CD4-positive, alpha-beta T cell treated with Interleukin-10 for 1 hour (primary cell): ENCODE data around the gene BMPR2.
"Not testable (repeated sequence)": the region's sequence is repeated elsewhere in the genome, so short reads cannot be mapped to it uniquely, and the experiment has no call there.

Experiments
- DNase-seq: peaks from one replicate; pipeline ENCODE4 v3.0.0-alpha.2; 2020

BMPR2 gene

DNA sequence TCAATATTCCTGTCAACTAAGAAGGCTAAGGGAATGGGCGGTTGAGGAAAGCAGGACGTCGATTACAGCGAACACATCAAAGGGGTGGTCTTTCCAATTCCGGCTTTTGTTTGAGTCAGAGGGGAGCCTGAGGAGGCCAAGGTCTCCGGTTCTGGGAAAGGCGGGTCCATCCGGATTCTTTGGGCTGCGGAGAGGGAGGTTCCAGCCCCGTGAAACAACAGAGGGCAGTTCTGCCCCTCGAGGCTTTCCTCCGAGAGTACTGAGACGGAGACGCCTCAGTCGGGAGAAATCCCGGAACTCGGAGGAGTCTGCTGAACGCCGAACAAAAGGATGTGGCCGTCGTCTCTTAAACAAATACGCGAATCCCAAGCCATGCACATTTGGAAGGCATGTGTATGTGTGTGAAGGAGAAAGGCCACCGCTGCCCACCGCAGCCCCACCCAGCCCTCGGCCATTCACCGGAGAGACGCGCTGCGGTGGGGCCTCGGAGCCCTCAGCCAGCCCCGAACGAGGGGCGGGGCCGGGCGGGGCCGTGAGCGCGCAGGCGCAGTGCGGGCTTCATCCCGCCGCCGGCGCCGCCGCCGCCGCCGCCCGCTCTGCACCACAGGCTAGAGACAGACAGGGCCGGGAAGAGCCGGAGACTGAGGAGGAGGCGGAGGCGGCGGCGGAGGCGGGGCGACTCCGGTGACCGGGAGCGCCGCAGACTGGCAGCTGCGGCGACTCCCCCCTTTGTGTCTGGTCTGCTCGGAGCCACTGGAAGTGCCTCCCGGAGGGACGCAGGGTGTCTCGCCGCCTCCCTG, at the start of gene BMPR2:
Gene BMPR2, plus strand, starts transcription at position 719 of the 800 bp plus-strand sequence. CDS start 1,148 bp downstream, outside the sequence.
- peak; percentile 87 for DNase-seq

DNA sequence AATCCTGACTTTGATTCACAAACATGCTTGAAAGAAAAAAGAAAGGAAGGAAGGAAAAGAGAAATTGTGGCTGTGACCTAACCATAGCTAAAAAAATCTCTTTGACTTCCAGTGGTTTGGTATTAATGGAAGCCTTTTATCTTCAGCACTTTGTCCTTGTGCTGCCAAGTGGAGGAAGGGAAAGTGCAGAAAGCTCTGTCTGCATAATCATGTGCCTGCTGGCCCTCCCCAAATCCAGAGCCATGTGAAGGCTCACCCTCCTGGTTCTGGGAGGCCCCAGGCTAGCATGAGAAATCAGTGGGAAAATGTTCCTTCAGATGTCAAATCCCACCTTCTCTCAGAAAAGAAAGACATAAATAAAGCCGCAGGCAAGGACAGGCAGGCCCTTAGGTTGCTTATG, 48.3 kb upstream of the BMPR2 start:
- no peak for DNase-seq

DNA sequence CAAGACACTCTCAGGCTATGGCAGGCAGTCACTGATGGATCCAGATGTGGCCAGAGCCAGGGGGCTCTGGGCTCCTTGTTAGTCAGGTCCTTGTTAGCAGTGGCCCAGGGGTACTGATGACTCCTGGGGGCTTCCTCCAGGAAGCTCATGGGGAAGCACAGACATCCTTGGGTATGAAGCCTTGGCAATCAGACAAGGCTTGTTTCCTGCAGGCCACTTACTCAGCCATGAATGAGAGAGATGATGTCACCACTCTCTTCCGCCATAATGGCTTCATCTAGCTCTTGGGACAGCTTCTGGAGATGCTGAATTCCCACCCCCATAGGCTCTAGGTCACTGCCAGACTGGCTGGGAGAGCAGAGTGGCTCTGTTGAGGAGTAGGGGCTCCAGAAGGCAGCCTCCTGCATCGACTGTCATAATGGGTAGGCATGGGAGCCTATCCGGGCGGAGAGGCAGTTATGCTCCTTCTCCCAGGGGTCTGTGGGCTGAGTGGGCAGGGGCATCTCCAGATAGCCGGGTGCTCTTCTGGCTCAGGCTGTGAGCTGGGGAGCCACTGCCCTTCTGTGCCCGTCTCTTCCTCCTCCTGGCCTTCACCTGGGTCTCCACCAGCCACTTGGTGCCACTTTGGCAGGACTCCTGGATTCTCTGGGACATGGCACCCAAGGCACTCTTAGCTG, 40.2 kb upstream of the BMPR2 start:
- DNase-seq: no peak

DNA sequence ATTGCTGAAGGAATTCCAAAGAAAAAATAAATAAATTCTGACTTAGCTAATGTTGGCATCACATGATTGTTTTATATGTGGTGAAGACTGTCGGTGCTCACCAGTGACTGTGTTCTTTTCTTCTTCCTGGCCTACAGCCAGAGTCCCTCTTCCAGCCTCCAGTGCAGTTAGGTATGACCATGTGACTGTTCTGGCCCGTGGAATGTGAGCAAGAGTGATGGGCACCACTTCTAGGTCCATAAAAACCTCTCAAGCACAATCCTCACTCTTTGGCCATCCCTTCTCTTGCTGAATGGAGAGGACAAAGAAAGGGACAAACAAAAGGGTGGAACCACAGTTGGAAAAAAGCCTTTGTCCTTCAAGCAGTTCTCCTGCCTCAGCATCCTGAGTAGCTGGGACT, 39.0 kb upstream of the BMPR2 start:
- DNase-seq: no peak

DNA sequence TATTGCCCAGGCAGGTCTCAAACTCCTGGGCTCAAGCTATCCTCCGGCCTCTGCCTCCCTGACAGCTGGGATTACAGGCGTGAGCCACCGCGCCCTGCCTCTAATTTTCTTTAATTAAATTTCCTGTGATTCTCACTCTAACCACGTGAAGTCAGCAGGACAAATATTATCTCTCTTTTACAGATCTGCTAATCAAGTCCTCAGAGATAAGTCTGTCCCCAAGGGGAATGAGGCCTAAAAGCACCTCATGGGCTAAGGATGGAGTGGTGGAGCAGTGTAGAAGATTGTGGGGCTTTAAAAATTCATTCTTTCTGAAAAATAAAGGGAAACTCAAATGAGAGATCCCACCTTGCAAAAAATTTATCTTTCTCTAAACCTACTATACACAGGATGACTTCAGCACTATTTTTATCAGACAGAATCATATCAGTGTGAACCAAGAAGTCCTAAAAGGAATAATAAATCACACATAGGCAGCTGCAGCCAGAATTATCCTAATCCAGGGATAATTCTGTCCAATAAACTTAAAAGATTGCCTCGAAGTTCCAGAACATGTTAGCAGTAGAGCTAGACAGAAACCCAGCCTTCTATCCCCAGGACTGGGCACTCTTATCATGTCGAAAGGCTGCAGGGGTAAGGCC, 38.3 kb upstream of the BMPR2 start:
- DNase-seq: no peak

DNA sequence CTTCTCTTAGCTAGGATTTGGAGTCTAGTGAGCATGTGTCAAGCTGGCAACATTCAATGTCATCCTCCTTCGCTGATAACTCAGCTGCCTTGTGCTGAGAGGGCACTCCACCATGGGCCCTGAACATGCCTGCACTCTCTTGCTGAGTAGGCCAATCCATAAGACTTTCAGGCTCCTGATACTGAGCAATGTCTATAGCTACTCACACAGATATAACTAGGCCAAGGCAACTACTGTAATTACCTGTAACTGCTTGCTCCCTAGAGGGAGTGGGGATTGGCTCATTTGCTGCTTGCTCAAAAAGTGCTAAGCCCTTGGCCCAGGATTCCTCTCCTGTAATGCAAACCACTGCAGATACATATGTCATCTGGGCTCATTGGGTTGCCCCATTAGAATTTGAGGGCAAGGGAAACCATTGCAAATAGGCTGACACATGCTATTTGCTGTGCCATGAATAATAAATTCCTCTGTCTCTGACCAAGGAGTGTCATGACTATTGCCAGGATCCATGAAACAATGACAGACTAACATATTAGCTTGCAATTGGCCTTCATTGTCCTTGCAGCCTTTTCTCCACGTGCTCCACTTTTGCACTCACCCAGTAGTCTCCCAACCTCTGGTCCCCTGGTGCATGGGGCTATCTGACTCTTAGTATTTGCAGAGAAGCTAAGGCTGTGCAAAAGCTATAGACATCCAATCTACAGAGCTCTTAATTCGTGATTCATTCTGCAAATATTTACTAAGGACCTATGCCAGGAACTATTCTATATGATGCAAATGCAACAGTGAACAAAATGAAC, 36.9 kb upstream of the BMPR2 start:
- DNase-seq: no peak

DNA sequence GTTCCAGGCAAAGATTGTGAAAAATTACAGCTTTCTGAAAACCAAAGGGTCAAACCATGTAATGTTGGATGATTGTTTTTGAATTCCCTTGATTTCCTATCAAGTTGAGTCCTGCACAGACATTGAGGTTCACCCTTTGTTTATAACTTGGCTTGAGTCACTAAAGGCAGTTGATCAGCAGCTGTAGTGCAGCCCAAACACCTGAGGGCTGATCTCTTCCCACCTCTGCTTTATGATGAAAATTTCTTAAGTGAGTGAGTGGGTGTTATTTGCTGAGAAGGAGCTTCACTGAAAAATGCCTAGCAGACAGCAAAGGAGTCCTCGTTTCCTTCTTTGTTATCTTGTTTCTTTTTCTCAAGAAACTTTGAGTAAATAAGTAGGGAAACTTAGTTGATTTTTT, 31.9 kb upstream of the BMPR2 start:
- no peak for DNase-seq

DNA sequence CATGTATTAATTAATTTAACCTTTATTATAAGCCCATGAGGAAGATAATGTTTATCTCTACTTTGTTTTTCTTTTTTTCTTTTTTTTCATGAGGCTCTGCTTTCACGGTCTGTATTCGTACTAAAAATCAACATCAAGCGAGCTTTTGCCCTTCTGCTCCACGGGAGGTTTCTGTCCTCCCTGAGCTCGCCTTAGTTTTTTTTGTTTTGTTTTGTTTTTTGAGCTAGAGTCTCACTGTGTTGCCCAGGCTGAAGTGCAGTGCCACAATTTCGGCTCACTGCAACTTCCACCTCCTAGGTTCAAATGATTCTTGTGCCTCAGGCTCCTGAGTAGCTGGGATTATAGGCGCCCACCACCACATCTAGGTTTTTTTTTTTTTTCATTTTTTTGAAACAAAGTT, 29.9 kb upstream of the BMPR2 start:
- no peak for DNase-seq

DNA sequence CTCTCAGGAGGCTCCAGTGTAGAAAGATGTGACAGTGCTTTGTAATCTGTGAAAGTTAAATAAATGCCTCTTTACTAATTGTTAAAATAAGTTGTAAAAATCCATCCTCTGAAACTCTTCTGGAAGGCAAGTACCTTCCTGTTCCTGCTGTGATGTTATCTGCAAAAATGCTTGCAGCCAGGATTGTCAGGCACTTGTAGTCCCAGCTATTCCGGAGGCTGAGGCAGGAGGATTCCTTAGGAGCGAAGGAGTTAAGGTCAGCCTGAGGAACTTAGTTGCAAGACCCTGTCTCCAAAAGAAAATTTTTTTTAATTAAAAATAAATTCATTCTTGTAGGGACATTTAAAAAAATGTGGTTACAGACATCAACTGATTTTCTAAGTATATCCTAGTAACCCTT, 22.7 kb upstream of the BMPR2 start:
- no peak for DNase-seq

DNA sequence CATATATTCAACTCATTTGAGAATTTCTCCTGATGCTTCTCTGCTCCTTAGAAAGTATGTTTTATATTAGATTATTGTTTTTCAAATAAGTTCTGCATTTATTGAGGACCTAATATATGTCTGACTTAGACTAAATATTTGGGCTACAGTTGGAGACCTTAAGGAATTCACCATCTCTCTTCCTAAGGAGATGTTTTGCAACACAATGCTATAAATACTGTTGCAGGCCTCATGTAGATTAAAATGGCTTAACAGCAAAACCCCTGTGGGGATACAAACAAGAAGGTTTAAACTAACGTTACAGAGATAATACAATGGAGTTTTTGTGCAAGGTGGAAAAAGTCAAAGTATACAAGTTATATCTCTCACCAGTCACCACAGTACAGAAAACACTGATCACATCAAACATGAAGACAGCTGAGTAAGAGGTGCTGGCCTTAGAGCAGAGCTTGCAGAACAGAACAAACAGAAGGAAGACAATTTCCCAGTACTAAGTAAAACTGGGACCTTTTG, 20.1 kb upstream of the BMPR2 start:
- DNase-seq: no peak

DNA sequence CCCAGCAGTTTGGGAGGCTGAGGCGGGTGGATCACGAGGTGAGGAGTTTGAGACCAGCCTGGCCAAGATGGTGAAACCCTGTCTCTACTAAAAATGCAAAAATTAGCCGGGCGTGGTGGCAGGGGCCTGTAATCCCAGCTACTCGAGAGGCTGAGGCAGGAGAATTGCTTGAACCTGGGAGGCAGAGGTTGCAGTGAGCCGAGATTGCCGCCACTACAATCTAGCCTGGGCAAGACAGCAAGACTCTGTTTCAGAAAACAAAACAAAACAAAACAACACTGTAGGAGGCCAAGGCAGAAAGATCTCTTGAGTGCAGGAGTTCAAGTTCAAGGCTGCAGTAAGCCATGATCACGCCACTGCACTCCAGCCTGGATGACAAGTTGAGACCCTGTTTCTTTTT, 17.2 kb upstream of the BMPR2 start:
- not testable (repeated sequence) for DNase-seq

DNA sequence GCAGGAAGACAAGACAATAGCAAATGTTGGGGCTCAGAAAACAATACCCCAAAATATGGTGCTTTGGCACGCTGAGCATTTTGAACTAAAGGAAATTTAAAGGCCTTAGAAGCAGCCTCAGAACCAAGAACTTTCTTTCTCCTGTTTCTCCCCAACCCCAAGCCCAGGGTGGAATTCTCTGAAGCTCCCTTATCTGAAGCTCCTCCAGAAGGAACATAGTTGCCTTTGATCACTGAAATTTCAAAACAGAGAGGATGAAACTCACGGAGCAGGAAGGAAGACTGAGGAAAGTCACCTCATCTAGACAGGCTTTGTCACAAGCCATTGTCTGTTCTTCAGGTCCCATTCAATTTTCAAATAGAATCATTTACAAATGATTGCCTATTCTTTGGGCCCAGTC, 15.5 kb upstream of the BMPR2 start:
- DNase-seq: no peak

DNA sequence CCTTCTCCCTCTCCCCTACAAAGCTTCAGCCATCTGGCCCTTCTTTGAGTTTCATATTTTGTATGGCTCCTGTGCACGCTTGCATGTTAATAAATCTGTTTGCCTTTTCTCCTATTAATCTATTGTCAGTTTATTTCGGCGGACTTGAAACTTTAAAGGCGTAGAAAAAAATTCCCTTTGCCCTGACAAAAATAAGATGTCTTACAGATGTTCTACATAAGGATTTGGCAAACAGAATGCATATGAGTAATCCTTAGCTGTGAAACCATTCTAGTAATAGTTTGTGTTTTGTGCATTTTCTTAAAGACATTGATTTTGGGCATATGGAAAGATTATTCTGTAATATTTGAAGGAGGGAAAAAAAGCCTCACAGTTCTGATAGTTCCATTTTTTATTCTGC, 15.0 kb upstream of the BMPR2 start:
- no peak for DNase-seq

DNA sequence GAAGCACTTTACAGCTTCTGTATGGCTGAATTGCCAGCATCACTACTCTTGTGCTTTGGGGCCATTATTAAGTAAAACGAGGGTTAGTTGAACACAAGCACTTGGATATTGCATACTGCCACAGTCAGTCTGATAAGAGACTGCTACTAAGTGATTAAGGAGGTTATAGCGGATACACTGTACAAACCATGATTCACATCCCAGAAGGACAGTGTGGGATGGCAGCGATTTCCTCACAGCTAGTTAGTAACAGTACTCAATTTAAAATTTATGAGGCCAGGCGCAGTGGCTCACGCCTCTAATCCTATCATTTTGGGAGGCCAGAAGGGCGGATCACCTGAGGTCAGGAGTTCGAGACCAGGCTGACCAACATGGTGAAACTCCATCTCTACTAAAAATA, 2.6 kb upstream of the BMPR2 start:
- DNase-seq: no peak

DNA sequence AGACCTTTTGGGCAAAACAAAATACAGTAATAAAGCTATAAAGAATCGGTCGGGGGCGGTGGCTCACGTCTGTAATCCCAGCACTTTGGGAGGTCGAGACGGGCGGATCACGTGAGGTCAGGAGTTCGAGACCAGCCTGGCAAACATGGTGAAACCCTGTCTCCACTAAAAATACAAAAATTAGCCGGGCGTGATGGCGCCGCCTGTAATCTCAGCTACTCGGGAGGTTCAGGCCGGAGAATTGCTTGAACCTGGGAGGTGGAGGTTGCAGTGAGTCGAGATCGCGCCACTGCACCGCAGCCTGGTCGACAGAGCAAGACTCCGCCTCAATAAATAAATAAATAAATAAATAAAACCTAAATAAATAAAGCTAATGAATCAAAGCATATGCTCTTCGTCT, 1.7 kb upstream of the BMPR2 start:
- DNase-seq: not testable (repeated sequence)

DNA sequence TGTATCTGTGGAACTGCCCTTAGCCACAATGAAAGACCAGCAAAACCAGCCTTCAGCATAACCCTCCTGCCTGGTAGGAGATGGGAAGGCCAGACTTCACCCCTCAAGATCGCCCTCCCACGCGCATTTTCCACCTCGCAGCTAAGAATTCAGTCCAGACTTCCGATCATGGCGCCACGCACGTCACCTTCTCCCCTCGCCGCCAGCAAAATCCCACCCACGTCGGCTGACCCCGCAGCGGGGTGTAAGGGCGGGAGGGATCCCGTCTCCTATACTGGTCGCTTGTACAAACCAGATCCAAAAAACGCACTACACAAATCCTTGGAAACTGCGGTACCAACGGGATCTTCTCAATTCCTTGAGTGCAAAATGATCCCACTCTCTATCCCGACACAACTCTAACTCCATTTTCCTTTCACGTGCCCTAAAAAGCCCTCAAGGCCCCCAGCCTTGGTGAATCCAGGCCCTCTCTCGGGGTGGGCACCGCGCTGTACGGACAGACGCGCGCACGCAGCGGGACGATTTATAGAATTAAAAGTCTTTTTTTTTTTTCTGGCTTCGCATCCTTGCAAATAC, 1.0 kb upstream of the BMPR2 start:
- peak; percentile 26 for DNase-seq

DNA sequence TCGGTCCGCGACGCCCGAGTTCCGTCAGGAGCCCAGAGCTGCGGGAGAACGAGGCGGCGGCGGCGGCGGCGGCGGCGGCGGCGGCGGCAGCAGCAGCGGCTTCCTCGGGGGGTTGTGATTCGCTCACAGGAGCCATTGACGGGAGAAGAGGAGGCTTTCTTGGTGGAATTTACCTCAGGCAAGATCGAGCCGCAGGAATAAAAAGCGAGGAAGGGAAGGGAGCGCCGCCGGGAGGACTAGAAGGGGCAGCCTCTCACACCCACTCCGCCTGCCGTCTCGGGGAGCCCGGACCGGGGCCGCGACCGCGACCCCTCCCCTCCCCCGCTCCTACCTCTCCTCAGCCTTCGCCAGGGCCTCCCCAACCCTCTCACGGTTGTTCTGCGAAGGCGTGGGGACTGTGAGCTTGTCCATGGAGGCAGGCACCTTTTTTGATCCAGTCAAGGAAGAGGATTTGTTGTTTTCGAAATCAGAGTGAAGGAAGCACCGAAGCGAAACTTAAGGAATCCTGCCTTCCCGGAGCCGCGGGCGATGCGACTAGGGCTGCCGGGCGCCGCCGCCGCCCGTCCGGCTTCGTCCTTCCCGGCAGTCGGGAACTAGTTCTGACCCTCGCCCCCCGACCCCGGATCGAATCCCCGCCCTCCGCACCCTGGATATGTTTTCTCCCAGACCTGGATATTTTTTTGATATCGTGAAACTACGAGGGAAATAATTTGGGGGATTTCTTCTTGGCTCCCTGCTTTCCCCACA, 506 bp downstream of the BMPR2 start:
- DNase-seq: peak; percentile 38

DNA sequence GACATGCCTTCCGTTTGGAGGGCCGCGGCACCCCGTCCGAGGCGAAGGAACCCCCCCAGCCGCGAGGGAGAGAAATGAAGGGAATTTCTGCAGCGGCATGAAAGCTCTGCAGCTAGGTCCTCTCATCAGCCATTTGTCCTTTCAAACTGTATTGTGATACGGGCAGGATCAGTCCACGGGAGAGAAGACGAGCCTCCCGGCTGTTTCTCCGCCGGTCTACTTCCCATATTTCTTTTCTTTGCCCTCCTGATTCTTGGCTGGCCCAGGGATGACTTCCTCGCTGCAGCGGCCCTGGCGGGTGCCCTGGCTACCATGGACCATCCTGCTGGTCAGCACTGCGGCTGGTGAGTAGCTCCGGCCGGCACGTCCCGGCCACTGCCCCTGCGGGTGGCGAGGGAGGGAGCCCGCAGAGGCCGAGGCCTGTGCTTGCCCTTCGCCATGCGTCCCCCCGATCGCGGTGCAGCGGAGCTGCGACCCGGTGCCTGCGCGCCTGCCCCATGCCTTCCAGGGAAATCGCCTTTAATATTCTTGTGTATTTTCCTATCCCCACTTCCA, 1.2 kb downstream of the BMPR2 start:
- no peak for DNase-seq

DNA sequence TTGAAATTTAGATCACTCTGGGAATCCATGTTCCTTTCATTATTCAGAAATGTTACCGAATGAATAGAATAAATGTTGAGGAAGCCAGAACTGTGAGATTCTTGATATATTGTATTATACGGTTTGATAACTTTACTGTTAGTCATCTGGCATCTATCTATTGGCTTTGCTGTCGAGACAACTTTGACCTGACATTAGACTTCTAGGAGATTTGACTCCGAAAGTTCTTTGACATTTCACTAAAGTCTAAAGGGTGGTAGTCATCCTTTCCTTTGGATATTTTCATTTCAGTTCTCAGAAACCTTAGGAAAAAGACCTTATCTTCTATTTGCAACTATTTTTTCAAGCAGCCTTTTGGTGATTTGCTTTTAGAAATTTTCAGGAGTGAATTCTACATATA, 1.9 kb downstream of the BMPR2 start:
- no peak for DNase-seq

DNA sequence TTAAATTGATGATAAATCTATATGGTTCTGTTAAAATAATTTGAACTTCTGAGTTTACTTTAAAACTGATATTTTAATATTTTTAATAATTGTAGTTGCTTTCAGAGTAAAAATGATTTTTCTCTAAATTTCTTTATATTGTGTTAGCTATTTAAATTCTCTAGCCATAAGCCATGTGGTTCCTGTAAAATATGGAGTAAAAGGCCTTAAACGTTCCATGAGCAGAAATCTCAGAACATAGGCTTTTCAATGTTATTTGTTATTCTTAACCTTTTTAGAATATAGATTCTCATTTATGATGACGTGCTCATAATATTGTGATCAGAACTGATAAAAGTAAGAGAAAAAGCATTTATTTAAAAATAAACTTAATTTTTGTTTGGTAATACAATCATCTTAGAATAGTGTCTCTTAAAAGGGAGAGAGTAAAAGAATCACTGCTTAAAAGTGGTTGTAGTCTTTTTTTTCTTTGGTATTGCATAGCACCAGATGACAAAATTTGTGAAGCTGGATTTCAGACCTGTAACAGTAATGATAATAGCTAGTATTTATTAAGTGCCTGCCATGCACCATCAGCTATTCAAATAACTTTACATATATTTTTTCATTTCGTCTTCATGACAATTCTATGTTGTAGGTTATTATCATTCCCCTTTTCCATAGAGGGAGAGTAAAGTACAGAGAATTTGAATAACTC, 2.7 kb downstream of the BMPR2 start:
- DNase-seq: no peak

DNA sequence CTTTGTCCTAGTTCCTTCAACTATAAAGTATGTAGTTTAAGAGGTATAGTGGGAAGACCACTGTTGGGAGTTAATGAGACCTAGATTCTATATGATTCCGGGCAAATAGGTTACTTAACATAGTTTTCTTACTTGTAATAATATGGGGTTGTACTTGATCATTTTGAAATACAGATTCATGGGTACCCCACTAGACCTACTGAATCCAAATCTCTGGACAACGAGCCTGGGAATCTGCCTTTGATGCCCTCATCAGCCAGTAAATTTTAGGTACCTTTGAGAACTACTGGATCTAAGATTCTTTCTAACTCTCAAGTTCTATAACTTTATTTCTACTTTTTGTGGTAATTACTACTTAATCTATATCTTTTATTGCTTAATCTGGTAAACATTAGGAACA, 6.6 kb downstream of the BMPR2 start:
- DNase-seq: no peak
